Keratinocyte (primary cell): Measurements from ENCODE around the gene AUP1.

ENCODE experiments used
- CTCF ChIP-seq, 3 experiments: IDR thresholded peaks in 1 of 3; conservative IDR thresholded peaks in 1 of 3; optimal IDR thresholded peaks in 1 of 3; 2 replicates in 2 of 3; 3 replicates in 1 of 3; pipeline versions ENCODE3 to v1.5.1; 2011; ENCODE audit warnings: low read length in 3 of 3, mild to moderate bottlenecking in 3 of 3, moderate library complexity in 2 of 3, control low read depth in 1 of 3, inconsistent platforms in 1 of 3; ENCODE audit not compliant: insufficient read depth in 2 of 3; ENCODE audit errors: extremely low read depth in 1 of 3
- EZH2 ChIP-seq: IDR thresholded peaks from one replicate; pipeline ENCODE4 v1.6.1; 2012; ENCODE audit warnings: inconsistent platforms, mild to moderate bottlenecking, low read length, moderate library complexity

DNA sequence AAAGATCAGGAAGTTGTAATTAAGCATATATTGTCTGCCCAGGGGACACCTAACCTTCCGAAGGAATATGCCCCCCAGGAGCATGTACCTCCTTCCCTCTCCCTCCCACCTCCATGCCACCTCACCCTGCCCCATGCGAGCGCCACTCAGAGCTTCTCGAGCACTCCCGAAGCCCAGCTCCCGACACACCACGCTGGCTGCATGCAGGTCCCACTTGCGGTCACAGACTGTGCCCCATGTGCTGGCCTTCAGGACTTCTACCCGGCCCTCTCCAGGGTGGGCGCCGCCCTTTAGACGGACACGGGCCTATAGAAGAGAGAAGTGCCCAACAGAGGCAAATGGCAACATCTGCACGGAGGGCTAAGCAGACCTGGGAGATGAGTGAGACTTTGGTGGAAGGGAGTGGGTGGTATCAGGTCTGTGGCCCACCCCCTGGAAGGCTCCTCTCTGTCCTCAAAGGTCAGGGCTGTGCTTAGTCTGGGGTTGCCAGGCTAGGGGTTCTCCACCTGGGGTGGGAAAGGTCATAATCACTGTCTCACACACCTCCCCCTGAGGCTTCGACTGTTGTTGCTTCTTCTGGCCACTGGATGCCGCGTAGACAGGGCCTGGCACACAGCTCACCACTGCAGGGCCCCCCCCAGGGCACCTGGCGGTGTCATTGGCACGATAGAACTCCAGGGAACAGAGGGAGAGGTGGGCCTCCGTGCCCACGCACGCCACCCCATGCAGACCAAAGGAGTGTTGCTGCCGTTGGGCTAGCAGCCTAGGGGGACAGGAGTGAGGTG is 6.9 kb upstream of the AUP1 start:
- TF ChIP-seq CTCF (optimal IDR thresholded peaks at IDR 0.05 in 1 of 3, IDR thresholded peaks at IDR 0.05 in 1 of 3, conservative IDR thresholded peaks at IDR 0.05 in 1 of 3; ENCODE audit: extremely low read depth in 1 of 3, insufficient read depth in 2 of 3, low read length in 3 of 3) (peak in 2 of 3 experiments; percentile 7 to 31), EZH2 (no peak)
